Measurements from ENCODE around the gene HLA-DMB.
"Not testable (repeated sequence)": the region's sequence is repeated elsewhere in the genome, so short reads cannot be mapped to it uniquely, and the experiment has no call there.

Gene HLA-DMB

DNA sequence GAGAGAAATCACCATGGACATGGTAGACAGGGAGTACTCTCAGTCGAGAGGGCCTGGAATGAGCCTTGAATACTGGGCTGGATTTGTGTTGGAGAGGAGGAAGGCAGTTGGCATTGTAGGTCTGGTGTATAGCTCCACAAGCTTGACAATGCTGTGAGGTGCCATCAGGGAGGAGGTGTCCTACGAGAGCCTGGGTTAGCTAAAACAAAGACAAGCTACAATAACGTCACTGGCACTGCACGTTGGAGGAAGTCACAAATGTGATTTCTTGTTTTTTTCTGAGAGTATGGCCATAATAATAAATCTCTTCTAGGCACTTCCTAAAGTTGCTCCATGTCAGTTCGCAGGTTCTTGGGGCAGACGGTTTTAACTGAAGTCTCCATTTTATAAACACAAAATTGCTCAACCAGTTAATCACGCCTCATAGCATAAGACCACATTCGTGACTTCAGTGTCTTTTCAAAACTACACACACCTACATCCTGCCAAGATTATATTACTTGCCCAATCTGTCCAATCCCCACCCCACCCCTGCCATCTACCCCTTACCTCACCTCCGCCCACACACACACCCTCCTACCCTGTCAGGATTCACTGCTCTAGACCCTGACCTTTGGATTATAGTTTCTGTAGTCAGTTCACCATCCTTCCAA is 4.4 kb upstream of the HLA-DMB start:
- Histone ChIP-seq H3K9ac (ENCODE audit: low read length) (no peak overlapping the region), H3K27ac (ENCODE audit: low read depth, low read length) (no peak overlapping the region), H3K9me3 (ENCODE audit: low read length) (no peaks in the 10 kb centered on the region), H3K27me3 (ENCODE audit: control insufficient read depth in 1 of 2, insufficient read depth in 2 of 2, low read length in 2 of 2) (no peaks in the 10 kb centered on the region), H3K36me3 (ENCODE audit: insufficient read depth, low read length) (no peaks in the 10 kb centered on the region), H3K4me3 (ENCODE audit: low read depth in 1 of 2, low read length in 2 of 2) (no peak overlapping the region), H3K4me1 (ENCODE audit: insufficient read depth, low read length) (peaks cover 6% of the 10 kb centered on the region)

DNA sequence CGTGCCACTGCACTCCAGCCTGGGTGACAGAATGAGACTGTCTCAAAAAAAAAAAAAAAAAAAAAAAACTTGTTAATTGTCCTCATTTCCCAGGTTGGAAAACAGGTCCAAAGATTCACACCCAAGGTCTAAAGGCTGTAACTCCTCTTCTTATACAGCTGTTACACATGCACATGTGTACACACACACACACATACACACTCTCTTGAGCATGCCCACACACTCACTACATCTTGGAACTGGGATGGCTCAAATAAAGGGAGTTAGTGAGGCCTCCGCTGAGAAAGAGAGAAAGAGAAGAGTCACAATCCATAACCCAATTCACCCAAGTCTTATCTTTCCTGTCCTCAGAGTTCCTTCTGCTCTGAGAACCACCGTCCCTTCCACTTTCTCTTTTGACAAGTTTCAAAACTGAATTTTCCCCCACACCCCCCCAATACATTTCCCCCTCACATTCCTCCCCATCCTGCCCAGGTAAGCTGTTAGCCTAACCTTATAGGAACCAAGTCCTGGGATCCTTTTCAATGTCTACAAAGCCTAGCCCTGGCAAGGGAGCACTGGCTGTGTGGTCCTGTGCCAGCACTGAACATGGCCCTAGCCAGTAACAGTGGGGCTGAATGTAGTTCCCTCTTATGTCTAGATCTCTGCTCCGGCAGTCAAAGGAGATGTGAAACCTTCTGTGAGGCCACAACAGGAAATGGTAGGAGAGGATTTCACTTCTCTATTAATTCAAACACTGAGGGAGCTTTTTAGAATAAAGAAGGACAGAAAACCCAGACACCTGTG is 3.2 kb upstream of the HLA-DMB start:
- H3K27ac ChIP-seq (ENCODE audit: low read depth, low read length) = no peak overlapping the region
- no peaks in the 10 kb centered on the region for H3K27me3 ChIP-seq (ENCODE audit: control insufficient read depth in 1 of 2, insufficient read depth in 2 of 2, low read length in 2 of 2)
- H3K36me3 ChIP-seq (ENCODE audit: insufficient read depth, low read length) = no peaks in the 10 kb centered on the region
- peaks cover 6% of the 10 kb centered on the region for H3K4me1 ChIP-seq (ENCODE audit: insufficient read depth, low read length)
- H3K9ac ChIP-seq (ENCODE audit: low read length) = no peak overlapping the region
- H3K4me3 ChIP-seq (ENCODE audit: low read depth in 1 of 2, low read length in 2 of 2) = no peak overlapping the region
- no peaks in the 10 kb centered on the region for H3K9me3 ChIP-seq (ENCODE audit: low read length)

DNA sequence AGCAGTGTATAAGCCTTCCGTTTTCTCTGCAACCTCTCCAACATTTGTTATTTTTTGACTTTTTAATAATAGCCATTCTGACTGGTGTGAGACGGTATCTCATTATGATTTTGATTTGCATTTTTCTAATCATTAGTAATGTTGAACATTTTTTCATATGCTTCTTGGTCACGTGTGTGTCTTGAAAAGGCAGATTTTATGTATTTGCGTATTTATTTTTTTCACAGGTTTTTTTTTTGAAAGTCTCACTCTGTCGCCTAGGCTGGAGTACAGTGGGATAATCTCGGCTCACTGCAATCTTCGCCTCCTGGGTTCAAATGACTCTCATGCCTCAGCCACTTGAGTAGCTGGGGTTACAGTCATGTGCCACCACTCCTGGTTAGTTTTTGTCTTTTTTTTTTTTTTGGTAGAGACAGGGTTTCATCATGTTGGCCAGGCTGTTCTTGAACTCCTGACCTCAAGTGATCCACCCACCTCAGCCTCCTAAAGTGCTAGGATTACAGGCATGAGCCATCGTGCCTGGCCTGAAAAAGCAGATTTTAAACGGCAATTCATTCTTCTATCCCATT is 1.8 kb upstream of the HLA-DMB start:
- H3K27me3 ChIP-seq (ENCODE audit: control insufficient read depth in 1 of 2, insufficient read depth in 2 of 2, low read length in 2 of 2); H3K4me1 ChIP-seq (ENCODE audit: insufficient read depth, low read length): not testable (repeated sequence)

DNA sequence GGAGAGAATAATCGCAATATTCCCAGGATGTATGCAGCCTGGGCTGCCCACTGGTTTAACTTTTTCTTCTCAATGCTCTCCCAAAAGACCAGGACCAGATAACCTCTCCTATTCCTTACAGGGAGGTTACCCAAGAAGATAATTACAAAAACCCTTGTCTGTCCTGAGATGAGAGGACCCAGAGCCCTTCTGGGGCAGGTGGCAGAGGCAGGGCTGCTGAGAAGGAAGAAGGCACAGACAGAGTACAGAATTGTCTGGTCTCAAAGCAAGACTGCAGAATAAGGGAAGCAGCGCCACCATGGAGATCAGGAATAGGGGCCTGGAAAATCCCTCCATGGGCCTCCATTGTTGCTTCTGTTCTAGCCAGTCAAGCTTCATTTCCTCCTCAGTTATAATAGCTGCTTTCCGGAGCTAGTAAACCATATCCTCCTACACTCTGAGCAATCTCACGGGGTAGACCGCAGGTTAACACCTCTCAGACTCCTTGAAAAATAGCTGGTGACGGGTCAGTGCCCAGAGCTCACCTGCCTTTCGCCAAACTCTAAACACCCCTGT is 463 bp upstream of the HLA-DMB start:
- Histone ChIP-seq H3K4me1 (ENCODE audit: insufficient read depth, low read length) (peaks cover 6% of the 10 kb centered on the region), H3K9me3 (ENCODE audit: low read length) (no peaks in the 10 kb centered on the region), H3K27me3 (ENCODE audit: control insufficient read depth in 1 of 2, insufficient read depth in 2 of 2, low read length in 2 of 2) (no peaks in the 10 kb centered on the region), H3K27ac (ENCODE audit: low read depth, low read length) (no peak overlapping the region), H3K4me3 (ENCODE audit: low read depth in 1 of 2, low read length in 2 of 2) (no peak overlapping the region), H3K36me3 (ENCODE audit: insufficient read depth, low read length) (no peaks in the 10 kb centered on the region), H3K9ac (ENCODE audit: low read length) (no peak overlapping the region)

More for the DNA sequence above, 1.8 kb upstream of the HLA-DMB start:
- H3K4me3 ChIP-seq (ENCODE audit: low read depth in 1 of 2, low read length in 2 of 2); H3K36me3 ChIP-seq (ENCODE audit: insufficient read depth, low read length); H3K9me3 ChIP-seq (ENCODE audit: low read length); H3K9ac ChIP-seq (ENCODE audit: low read length); H3K27ac ChIP-seq (ENCODE audit: low read depth, low read length): not testable (repeated sequence)

DNA sequence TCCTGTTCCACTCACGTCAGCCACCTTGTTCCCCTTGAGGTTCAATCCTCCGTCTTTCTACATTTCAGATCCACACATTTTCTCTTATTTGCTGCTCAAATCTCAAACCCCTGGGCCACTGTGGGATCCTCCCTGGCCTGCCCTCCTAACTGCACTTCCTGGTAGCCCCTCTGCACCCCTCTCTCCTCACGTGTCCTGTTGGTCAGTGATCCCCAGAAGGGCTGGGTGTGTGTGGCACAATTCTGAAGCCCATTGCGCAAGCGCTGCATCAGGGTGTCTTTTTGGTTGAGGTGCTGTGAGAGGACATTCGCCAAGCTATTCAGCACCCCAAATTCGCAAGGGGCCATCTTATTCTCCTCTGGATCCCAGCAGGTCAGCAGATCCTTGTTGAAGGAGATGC is 2.3 kb downstream of the HLA-DMB start:
- Histone ChIP-seq H3K4me3 (ENCODE audit: low read depth in 1 of 2, low read length in 2 of 2) (no peak overlapping the region), H3K36me3 (ENCODE audit: insufficient read depth, low read length) (no peaks in the 10 kb centered on the region), H3K4me1 (ENCODE audit: insufficient read depth, low read length) (peaks cover 6% of the 10 kb centered on the region), H3K27ac (ENCODE audit: low read depth, low read length) (no peak overlapping the region), H3K9ac (ENCODE audit: low read length) (no peak overlapping the region), H3K9me3 (ENCODE audit: low read length) (no peaks in the 10 kb centered on the region), H3K27me3 (ENCODE audit: control insufficient read depth in 1 of 2, insufficient read depth in 2 of 2, low read length in 2 of 2) (no peaks in the 10 kb centered on the region)

DNA sequence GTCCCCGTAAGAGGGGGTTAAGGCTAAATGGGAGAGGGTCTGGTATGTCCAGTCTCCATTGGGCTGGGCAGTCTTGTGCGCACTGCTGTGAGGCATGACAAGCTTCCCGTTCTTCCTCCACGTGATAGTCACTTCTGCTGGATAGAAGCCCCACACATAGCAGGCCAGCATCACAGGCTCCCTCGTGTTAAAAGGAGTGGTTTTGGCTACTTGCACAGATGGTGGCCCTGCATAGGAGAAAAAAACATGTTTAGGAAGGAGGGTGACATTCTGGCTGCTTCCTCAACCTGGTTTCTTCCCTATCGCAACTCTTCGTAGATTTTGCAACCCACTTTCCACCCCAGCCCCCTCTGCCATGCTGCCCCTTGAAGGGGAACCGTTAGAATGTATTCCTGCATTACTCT is 3.6 kb downstream of the HLA-DMB start:
- no peaks in the 10 kb centered on the region for H3K9me3 ChIP-seq (ENCODE audit: low read length)
- no peaks in the 10 kb centered on the region for H3K36me3 ChIP-seq (ENCODE audit: insufficient read depth, low read length)
- H3K9ac ChIP-seq (ENCODE audit: low read length) = no peak overlapping the region
- H3K4me3 ChIP-seq (ENCODE audit: low read depth in 1 of 2, low read length in 2 of 2) = no peak overlapping the region
- H3K27me3 ChIP-seq (ENCODE audit: control insufficient read depth in 1 of 2, insufficient read depth in 2 of 2, low read length in 2 of 2) = no peaks in the 10 kb centered on the region
- no peak overlapping the region for H3K27ac ChIP-seq (ENCODE audit: low read depth, low read length)
- H3K4me1 ChIP-seq (ENCODE audit: insufficient read depth, low read length) = peaks cover 6% of the 10 kb centered on the region

DNA sequence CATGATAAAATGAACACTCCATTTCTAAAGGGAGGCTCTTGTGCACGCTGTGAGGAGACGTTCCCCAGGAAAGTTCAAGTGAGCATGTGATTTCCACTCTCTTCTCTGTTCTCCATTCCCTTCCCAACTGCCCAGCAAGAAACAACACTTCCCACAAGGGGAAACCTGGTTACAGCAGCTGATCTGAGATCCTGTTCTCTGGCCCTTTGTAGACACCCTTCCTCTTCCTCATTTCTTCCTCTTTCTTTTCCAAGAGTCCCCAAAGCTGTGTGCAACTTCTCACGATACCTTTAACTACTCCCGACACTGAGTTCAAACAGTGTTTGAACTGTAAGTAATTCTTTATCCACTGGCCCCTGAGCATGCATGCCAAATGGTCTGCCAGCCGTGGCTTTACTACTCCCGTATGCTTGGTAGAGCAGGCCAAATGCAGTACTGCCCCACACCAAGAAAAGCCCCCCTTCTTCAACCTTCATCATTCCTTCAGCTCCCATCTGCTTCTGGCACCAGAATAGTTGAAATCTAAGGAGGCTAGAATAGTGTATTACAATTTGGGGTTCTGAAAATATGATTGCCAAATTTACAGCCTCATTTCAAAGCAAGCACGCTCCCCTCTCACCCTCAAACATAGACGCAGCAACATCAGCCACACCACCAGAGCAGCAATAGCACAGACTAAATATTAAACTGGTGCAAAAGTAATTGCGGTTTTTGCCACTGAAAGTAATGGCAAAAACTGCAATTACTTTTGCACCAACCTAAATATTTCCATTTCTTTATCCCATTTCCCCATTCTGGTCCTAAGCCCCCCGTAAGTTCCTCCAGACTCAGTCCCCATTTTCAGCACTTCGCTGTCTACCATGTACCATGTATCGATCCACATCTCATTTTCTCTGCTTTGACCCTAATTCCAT is 4.3 kb downstream of the HLA-DMB start:
- no peak overlapping the region for H3K4me3 ChIP-seq (ENCODE audit: low read depth in 1 of 2, low read length in 2 of 2)
- no peak overlapping the region for H3K27ac ChIP-seq (ENCODE audit: low read depth, low read length)
- H3K9ac ChIP-seq (ENCODE audit: low read length) = no peak overlapping the region
- H3K4me1 ChIP-seq (ENCODE audit: insufficient read depth, low read length) = peaks cover 6% of the 10 kb centered on the region
- H3K36me3 ChIP-seq (ENCODE audit: insufficient read depth, low read length) = no peaks in the 10 kb centered on the region
- H3K9me3 ChIP-seq (ENCODE audit: low read length) = no peaks in the 10 kb centered on the region
- no peaks in the 10 kb centered on the region for H3K27me3 ChIP-seq (ENCODE audit: control insufficient read depth in 1 of 2, insufficient read depth in 2 of 2, low read length in 2 of 2)

DNA sequence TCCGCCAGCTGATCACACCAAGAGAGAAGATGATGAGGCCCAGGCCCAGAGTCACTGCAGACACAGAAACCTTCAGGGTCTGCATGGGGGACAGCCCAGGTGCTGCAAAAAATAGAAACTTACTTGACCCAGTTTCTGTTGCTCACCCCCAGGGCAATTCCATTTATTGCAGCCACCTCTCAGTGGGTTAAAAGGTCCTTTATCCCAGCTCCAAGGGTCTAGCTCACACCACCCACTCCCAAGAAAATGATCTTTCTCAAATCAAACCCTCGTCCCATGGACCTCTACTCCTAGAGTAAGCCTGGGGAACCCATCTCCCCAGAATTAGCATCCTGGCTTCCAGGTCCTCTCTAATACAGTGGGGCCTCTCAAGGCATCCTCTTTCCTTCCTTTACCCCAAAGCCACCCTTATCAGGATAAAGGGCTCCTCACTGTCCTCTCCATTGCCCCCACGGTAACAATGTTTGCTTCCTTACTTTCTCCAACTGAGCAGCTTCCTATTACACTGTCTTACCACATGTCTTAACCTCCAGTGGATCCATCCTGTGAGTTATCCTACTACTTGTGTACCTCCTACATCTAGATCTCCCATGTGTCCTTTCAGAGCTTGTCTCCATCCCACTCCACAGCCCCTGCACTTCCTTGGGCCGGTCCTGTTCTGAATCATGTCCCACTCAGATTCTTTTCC is 5.1 kb downstream of the HLA-DMB start:
- Histone ChIP-seq H3K36me3 (ENCODE audit: insufficient read depth, low read length) (no peaks in the 10 kb centered on the region), H3K9me3 (ENCODE audit: low read length) (no peaks in the 10 kb centered on the region), H3K4me3 (ENCODE audit: low read depth in 1 of 2, low read length in 2 of 2) (no peak overlapping the region), H3K27me3 (ENCODE audit: control insufficient read depth in 1 of 2, insufficient read depth in 2 of 2, low read length in 2 of 2) (no peaks in the 10 kb centered on the region), H3K4me1 (ENCODE audit: insufficient read depth, low read length) (peaks cover 2% of the 10 kb centered on the region), H3K9ac (ENCODE audit: low read length) (no peak overlapping the region), H3K27ac (ENCODE audit: low read depth, low read length) (no peak overlapping the region)

DNA sequence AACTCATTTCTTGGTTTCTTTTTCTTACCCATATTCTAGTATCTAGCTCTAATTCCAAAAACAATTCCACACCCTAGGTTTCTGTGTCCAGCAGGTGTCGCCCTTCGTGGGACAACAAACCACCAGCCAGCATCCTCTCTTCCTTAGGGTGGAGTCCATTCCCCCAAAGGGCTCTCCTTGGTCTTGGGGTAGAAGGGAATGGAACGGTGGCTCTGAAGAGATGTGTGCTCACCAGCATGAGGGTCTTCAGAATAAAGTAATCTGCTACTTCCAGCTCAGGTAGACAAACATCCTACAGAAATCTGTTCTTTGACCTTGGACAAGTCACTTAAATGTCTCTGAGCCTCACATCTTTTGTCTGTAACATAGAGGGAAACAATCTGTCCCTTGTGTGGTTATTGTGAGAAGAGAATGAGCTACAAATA is 7.2 kb downstream of the HLA-DMB start:
- Histone ChIP-seq H3K36me3 (ENCODE audit: insufficient read depth, low read length) (no peaks in the 10 kb centered on the region), H3K4me1 (ENCODE audit: insufficient read depth, low read length) (no peaks in the 10 kb centered on the region), H3K27ac (ENCODE audit: low read depth, low read length) (no peak overlapping the region), H3K9ac (ENCODE audit: low read length) (no peak overlapping the region), H3K27me3 (ENCODE audit: control insufficient read depth in 1 of 2, insufficient read depth in 2 of 2, low read length in 2 of 2) (no peaks in the 10 kb centered on the region), H3K9me3 (ENCODE audit: low read length) (no peaks in the 10 kb centered on the region), H3K4me3 (ENCODE audit: low read depth in 1 of 2, low read length in 2 of 2) (no peak overlapping the region)

DNA sequence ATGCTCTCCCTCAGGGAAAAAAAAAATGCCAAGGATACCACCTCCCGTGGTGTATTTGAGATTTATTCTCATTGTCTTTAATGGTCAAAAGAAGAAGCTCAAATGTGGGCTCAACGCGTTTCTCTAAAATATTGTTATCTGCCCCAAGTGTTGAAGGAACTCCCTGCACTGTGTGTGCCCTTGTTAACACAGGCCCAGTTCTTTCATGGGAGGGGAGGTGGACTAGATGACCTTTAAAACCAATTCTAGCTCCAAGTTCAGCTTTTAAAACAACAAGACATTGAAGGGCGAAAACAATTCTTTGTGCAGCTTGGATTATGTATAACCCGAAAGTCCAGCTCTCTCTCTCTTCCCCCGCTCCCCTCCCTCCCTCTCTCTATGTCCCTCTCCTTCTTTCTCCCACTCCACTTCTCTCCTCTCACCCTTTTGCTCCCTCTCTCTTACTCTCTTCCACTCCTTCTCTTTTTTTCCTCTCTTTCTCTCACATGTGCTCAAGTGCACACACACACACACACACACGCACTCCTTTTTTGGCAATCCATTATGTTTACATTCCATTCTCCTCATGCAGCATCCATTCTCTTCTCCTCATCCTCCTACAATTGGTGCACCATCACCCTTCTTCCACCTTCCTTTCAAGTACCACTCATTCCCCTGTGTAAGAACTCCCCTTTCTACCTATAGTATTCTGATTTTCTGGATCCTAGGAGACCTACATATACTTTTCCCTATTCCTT is 8.5 kb downstream of the HLA-DMB start:
- no peak overlapping the region for H3K9ac ChIP-seq (ENCODE audit: low read length)
- no peak overlapping the region for H3K4me3 ChIP-seq (ENCODE audit: low read depth in 1 of 2, low read length in 2 of 2)
- no peaks in the 10 kb centered on the region for H3K4me1 ChIP-seq (ENCODE audit: insufficient read depth, low read length)
- no peaks in the 10 kb centered on the region for H3K9me3 ChIP-seq (ENCODE audit: low read length)
- no peaks in the 10 kb centered on the region for H3K36me3 ChIP-seq (ENCODE audit: insufficient read depth, low read length)
- H3K27me3 ChIP-seq (ENCODE audit: control insufficient read depth in 1 of 2, insufficient read depth in 2 of 2, low read length in 2 of 2) = no peaks in the 10 kb centered on the region
- H3K27ac ChIP-seq (ENCODE audit: low read depth, low read length) = no peak overlapping the region

All from muscle layer of colon (tissue), 2 donors.